Caco-2 (cell line): ENCODE measurements around the gene SNAP47. TPM values are rescaled to one million over a fixed set of nuclear protein-coding genes. Genes with fewer than 3 reads are reported as not detected.

Source experiments
- BruUV-seq: library from RNA; stranded (reverse); fragments of 400-500 nt; replicated peaks from 2 replicates; lab custom pipeline; 2021; lab: Mats Ljungman, UMichigan
- CTCF ChIA-PET: fragments of 300-600 bp; sonication (Branson Sonifier 250); formaldehyde crosslinking; loops from one replicate; lab custom pipeline; 2022; ENCODE audit warnings: antibody characterized with exemption; lab: Charles Lee
- POLR2A ChIA-PET: fragments of 300-600 bp; sonication (Branson Sonifier 250); formaldehyde crosslinking; loops from one replicate; lab custom pipeline; 2022; ENCODE audit warnings: antibody characterized with exemption; lab: Charles Lee
- DNase-seq, 2 experiments: peaks; one replicate each; pipeline versions ENCODE4 v3.0.0 to v3.0.0-alpha.2; 2020 to 2022
- H3K27me3 ChIP-seq: replicated peaks from 2 replicates; pipeline ENCODE4 v1.6.0; 2011; ENCODE audit warnings: low read length; ENCODE audit not compliant: control insufficient read depth, insufficient read depth
- H3K36me3 ChIP-seq: 2 replicates; pipeline ENCODE4 v1.5.1; 2011; ENCODE audit warnings: low read length; ENCODE audit not compliant: control insufficient read depth, insufficient read depth
- H3K4me1 ChIP-seq: fragments of 250-450 bp; sonication (Bioruptor Pico); 2 replicates; pipeline ENCODE4 v1.5.1; 2020; ENCODE audit warnings: mild to moderate bottlenecking
- H3K4me3 ChIP-seq: 2 replicates; pipeline ENCODE4 v1.5.1; 2011; ENCODE audit warnings: low read depth, mild to moderate bottlenecking, control low read depth, low read length
- H3K9me3 ChIP-seq: fragments of 250-450 bp; sonication (Bioruptor Pico); 2 replicates; pipeline ENCODE4 v1.5.1; 2020; ENCODE audit warnings: mild to moderate bottlenecking, moderate library complexity
- H3K27ac Mint-ChIP-seq: one replicate; pipeline ENCODE4 v1.8.0; 2022; ENCODE audit warnings: mixed read lengths; ENCODE audit not compliant: unreplicated experiment
- H3K27me3 Mint-ChIP-seq: one replicate; pipeline ENCODE4 v1.8.0; 2022; ENCODE audit warnings: mixed read lengths; ENCODE audit not compliant: insufficient read depth, unreplicated experiment
- H3K36me3 Mint-ChIP-seq: one replicate; pipeline ENCODE4 v1.8.0; 2022; ENCODE audit warnings: mild to moderate bottlenecking, mixed read lengths; ENCODE audit not compliant: insufficient read depth, unreplicated experiment
- H3K4me1 Mint-ChIP-seq: one replicate; pipeline ENCODE4 v1.8.0; 2022; ENCODE audit warnings: low read depth, mixed read lengths; ENCODE audit not compliant: unreplicated experiment
- H3K4me3 Mint-ChIP-seq: one replicate; pipeline ENCODE4 v1.8.0; 2022; ENCODE audit warnings: mild to moderate bottlenecking, moderate library complexity, mixed read lengths; ENCODE audit not compliant: unreplicated experiment
- H3K9me3 Mint-ChIP-seq: one replicate; pipeline ENCODE4 v1.8.0; 2022; ENCODE audit warnings: mixed read lengths; ENCODE audit not compliant: unreplicated experiment
- CTCF ChIP-seq, 2 experiments: fragments of 200-600 bp in 1 of 2; IDR thresholded peaks; 1 replicate in 1 of 2; 2 replicates in 1 of 2; pipeline versions ENCODE4 v1.5.1 to v1.8.0; 2011 to 2022; ENCODE audit warnings: antibody characterized with exemption in 1 of 2, control low read depth in 1 of 2, inconsistent platforms in 1 of 2, low read depth in 1 of 2, low read length in 1 of 2, mild to moderate bottlenecking in 1 of 2, moderate library complexity in 1 of 2; ENCODE audit not compliant: insufficient read depth in 1 of 2, severe bottlenecking in 1 of 2, unreplicated experiment in 1 of 2
- intact Hi-C: fragments of 100-400 bp; cut with micrococcal nuclease; formaldehyde crosslinking; loops from one replicate; pipeline ENCODE4 v1.10.0; 2022; ENCODE audit not compliant: unreplicated experiment
- total RNA-seq: library from RNA; stranded (reverse); gene quantifications from 2 replicates; pipeline ENCODE4 v1.2.3, GENCODE V29; 2022

SNAP47 gene
- total RNA-seq, 1 experiment from 2014 or later = 29.1 TPM

DNA sequence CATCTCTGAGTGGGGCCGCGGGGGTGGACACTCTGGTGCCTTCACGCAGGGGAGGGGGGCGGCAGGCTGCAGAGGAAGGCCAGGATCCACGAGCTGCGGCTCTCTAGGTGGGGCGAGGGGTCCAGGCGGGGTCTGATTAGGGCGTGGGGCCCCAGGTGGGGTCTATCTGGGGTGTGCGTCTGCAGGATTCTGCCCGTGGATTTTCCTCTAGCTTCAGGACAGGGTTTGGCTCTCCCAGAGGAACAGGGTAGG, 6.4 kb upstream of the SNAP47 start:
- intact Hi-C loops = loop anchor here (10.0 kb wide), 1 partner anchor 244 kb away; no protein-coding TSS in a partner anchor
- POLR2A ChIA-PET = no interaction called here
- peak overlapping the region; percentile 46 for H3K4me3 ChIP-seq
- TF ChIP-seq CTCF (IDR thresholded peaks at IDR 0.05; ENCODE audit: insufficient read depth in 1 of 2, low read depth in 1 of 2, low read length in 1 of 2, severe bottlenecking in 1 of 2, unreplicated experiment in 1 of 2) = no peak
- no peaks in the 10 kb centered on the region for H3K27me3 ChIP-seq
- CTCF ChIA-PET = no interaction called here
- H3K4me3 Mint-ChIP-seq = peak overlapping the region; percentile 72
- 0 out of 2 replicates have a peak, but pooled peaks cover 3% of the 10 kb centered on the region for H3K36me3 ChIP-seq
- 0 out of 2 replicates have a peak, but pooled peaks cover 4% of the 10 kb centered on the region for H3K9me3 ChIP-seq
- H3K27me3 Mint-ChIP-seq = no peaks in the 10 kb centered on the region
- peaks cover 9% of the 10 kb centered on the region for H3K9me3 Mint-ChIP-seq
- H3K4me1 Mint-ChIP-seq = peaks cover 6% of the 10 kb centered on the region
- H3K27ac Mint-ChIP-seq = peak overlapping the region; percentile 48
- peaks cover 15% of the 10 kb centered on the region for H3K4me1 ChIP-seq
- H3K36me3 Mint-ChIP-seq = peaks cover 29% of the 10 kb centered on the region
- DNase-seq = no peak
- BruUV-seq = no TSS peak

DNA sequence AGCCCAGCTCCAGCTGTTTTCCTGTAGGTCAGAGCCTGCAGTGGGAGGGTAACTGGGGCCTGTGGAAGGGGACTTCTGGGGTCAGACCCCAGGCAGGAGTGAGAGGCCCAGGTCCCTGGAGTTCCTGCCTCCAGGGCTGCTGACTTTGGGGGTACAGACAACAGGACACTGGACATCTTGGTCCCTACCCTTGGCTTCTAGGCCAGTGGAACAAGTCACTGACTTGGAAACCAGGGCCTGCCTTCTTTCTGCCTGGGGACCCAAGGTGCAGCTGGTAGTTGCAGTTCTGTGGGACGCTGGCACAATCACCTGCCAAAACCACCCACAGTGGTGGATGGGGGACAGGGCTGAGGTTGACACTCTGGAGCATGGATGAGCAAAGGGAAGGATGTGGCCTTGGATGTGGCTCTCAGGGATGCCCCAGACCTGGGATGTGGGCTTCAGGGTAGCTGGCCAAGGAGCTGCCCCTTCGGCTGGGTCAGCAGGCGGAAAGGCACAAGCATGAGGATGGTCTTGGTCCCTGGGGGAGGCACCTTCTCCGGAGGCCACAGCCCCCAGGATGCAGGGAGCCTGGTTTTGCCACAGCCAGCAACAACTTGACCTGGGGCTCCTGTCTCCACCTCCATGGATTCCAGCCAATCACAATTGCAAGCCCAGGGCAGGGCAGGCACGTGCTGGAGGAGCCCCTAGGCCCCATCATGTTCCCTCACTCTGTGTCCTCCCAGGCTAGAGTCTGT, 5.9 kb upstream of the SNAP47 start:
- peaks cover 6% of the 10 kb centered on the region for H3K4me1 Mint-ChIP-seq
- H3K36me3 Mint-ChIP-seq = peaks cover 29% of the 10 kb centered on the region
- intact Hi-C loops = loop anchor here (10.0 kb wide), 1 partner anchor 245 kb away; no protein-coding TSS in a partner anchor
- BruUV-seq = no TSS peak
- no peak for TF ChIP-seq CTCF (IDR thresholded peaks at IDR 0.05; ENCODE audit: insufficient read depth in 1 of 2, low read depth in 1 of 2, low read length in 1 of 2, severe bottlenecking in 1 of 2, unreplicated experiment in 1 of 2)
- peak overlapping the region; percentile 48 for H3K27ac Mint-ChIP-seq
- H3K27me3 Mint-ChIP-seq = no peaks in the 10 kb centered on the region
- H3K9me3 Mint-ChIP-seq = peaks cover 4% of the 10 kb centered on the region
- Histone ChIP-seq H3K4me3 (peak overlapping the region; percentile 46; the same call in 1 of the 2 replicates), H3K27me3 (no peaks in the 10 kb centered on the region), H3K36me3 (0 out of 2 replicates have a peak, but pooled peaks cover 3% of the 10 kb centered on the region), H3K9me3 (0 out of 2 replicates have a peak, but pooled peaks cover 4% of the 10 kb centered on the region), H3K4me1 (peaks cover 15% of the 10 kb centered on the region)
- DNase-seq = peak in 1 of 2 experiments; percentile 10
- ChIA-PET CTCF (no interaction called here), POLR2A (no interaction called here)
- peak overlapping the region; percentile 72 for H3K4me3 Mint-ChIP-seq

- H3K36me3 ChIP-seq = 0 out of 2 replicates have a peak, but pooled peaks cover 3% of the 10 kb centered on the region
- H3K9me3 Mint-ChIP-seq = no peaks in the 10 kb centered on the region
- peaks cover 6% of the 10 kb centered on the region for H3K4me1 Mint-ChIP-seq
- H3K27me3 ChIP-seq = no peaks in the 10 kb centered on the region
- no peak overlapping the region for H3K27ac Mint-ChIP-seq
- intact Hi-C loops = loop anchor here (10.0 kb wide), 1 partner anchor 245 kb away; no protein-coding TSS in a partner anchor
- H3K27me3 Mint-ChIP-seq = no peaks in the 10 kb centered on the region
- 0 out of 2 replicates have a peak, but pooled peaks cover 4% of the 10 kb centered on the region for H3K9me3 ChIP-seq
- ChIA-PET POLR2A (no interaction called here), CTCF (no interaction called here)
- H3K4me3 Mint-ChIP-seq = peak overlapping the region; percentile 29
- peak in 1 of 2 experiments; percentile 40 for DNase-seq
- peaks cover 29% of the 10 kb centered on the region for H3K36me3 Mint-ChIP-seq
- peak; percentile 59 to 67 for TF ChIP-seq CTCF (IDR thresholded peaks at IDR 0.05; ENCODE audit: insufficient read depth in 1 of 2, low read depth in 1 of 2, low read length in 1 of 2, severe bottlenecking in 1 of 2, unreplicated experiment in 1 of 2)
- H3K4me1 ChIP-seq = peaks cover 15% of the 10 kb centered on the region
- H3K4me3 ChIP-seq = no peak overlapping the region
- no TSS peak for BruUV-seq
Measured at GRCh38 chr1:227729881-227730629, 5.2 kb upstream of the SNAP47 start.
